ENCODE data around the gene TSPYL2. TPM values are rescaled to one million over a fixed set of nuclear protein-coding genes. Genes with fewer than 3 reads are reported as not detected.

TSPYL2 gene
- total and polyA plus RNA-seq, 10 donors: 28.6 to 65.8 (median 51.8) TPM

GRCh38 chrX:53085661-53086229 lies 3.6 kb downstream of the TSPYL2 start:
- Histone ChIP-seq H3K36me3 (peaks cover 0 to 36% (median 3%) of the 10 kb centered on the region in 6 donors), H3K4me1 (peaks cover 0 to 54% (median 28%) of the 10 kb centered on the region in 6 donors), H3K9me3 (no peaks in the 10 kb centered on the region), H3K27me3 (replicated peaks in 1 of 7) (no peaks in the 10 kb centered on the region), H3K27ac (peak overlapping the region in 4 of 8 donors; percentile 15 to 35 (median 24)), H3K4me3 (peak overlapping the region in 2 of 8 donors; percentile 72 to 86)
- TF ChIP-seq CTCF (IDR thresholded peaks at IDR 0.05 in 8 of 11, conservative IDR thresholded peaks at IDR 0.05 in 3 of 11) (no peak), POLR2AphosphoS5 (IDR thresholded peaks at IDR 0.05) (no peak), POLR2A (IDR thresholded peaks at IDR 0.05) (no peak)
- DNase-seq: no peak
- 77 to 84% (median 81%) methylated on average over 16 to 17 of the region's 17 CpGs for WGBS, 5 donors
- intact Hi-C loops (cut with DNase I; ENCODE audit: low total_unique reads): no loop called here

GRCh38 chrX:53086464-53086863 lies 4.3 kb downstream of the TSPYL2 start:
- H3K4me1 ChIP-seq: peaks cover 0 to 54% (median 28%) of the 10 kb centered on the region in 6 donors
- no peaks in the 10 kb centered on the region for H3K9me3 ChIP-seq
- peak overlapping the region in 5 of 8 donors; percentile 21 to 83 (median 82) for H3K27ac ChIP-seq
- intact Hi-C loops (cut with DNase I; ENCODE audit: low total_unique reads): no loop called here
- DNase-seq: no peak
- no peak for TF ChIP-seq POLR2A (IDR thresholded peaks at IDR 0.05)
- peak in 1 of 3 donors; percentile 36 for TF ChIP-seq POLR2AphosphoS5 (IDR thresholded peaks at IDR 0.05)
- no peaks in the 10 kb centered on the region for H3K27me3 ChIP-seq (replicated peaks in 1 of 7)
- WGBS, 5 donors: 46 to 86% (median 63%) methylated on average over 6 of the region's 6 CpGs
- H3K4me3 ChIP-seq: peak overlapping the region in 1 of 8 donors; percentile 25
- peaks cover 0 to 36% (median 3%) of the 10 kb centered on the region in 6 donors for H3K36me3 ChIP-seq

GRCh38 chrX:53087388-53087831 lies 5.2 kb downstream of the TSPYL2 start:
- peaks cover 0 to 36% (median 3%) of the 10 kb centered on the region in 6 donors for H3K36me3 ChIP-seq
- whole genome bisulfite sequencing, 5 donors: 54 to 96% (median 83%) methylated on average over 3 of the region's 3 CpGs
- H3K27ac ChIP-seq: peak overlapping the region in 5 of 8 donors; percentile 62 to 83 (median 82)
- H3K4me3 ChIP-seq: peak overlapping the region in 1 of 8 donors; percentile 25
- DNase-seq: no peak
- intact Hi-C loops (cut with DNase I; ENCODE audit: low total_unique reads): no loop called here
- TF ChIP-seq CTCF (IDR thresholded peaks at IDR 0.05 in 8 of 11, conservative IDR thresholded peaks at IDR 0.05 in 3 of 11): no peak
- TF ChIP-seq POLR2AphosphoS5 (IDR thresholded peaks at IDR 0.05): no peak
- no peak for TF ChIP-seq POLR2A (IDR thresholded peaks at IDR 0.05)
- peaks cover 0 to 54% (median 28%) of the 10 kb centered on the region in 6 donors for H3K4me1 ChIP-seq
- H3K27me3 ChIP-seq (replicated peaks in 1 of 7): no peaks in the 10 kb centered on the region
- no peaks in the 10 kb centered on the region for H3K9me3 ChIP-seq

DNA sequence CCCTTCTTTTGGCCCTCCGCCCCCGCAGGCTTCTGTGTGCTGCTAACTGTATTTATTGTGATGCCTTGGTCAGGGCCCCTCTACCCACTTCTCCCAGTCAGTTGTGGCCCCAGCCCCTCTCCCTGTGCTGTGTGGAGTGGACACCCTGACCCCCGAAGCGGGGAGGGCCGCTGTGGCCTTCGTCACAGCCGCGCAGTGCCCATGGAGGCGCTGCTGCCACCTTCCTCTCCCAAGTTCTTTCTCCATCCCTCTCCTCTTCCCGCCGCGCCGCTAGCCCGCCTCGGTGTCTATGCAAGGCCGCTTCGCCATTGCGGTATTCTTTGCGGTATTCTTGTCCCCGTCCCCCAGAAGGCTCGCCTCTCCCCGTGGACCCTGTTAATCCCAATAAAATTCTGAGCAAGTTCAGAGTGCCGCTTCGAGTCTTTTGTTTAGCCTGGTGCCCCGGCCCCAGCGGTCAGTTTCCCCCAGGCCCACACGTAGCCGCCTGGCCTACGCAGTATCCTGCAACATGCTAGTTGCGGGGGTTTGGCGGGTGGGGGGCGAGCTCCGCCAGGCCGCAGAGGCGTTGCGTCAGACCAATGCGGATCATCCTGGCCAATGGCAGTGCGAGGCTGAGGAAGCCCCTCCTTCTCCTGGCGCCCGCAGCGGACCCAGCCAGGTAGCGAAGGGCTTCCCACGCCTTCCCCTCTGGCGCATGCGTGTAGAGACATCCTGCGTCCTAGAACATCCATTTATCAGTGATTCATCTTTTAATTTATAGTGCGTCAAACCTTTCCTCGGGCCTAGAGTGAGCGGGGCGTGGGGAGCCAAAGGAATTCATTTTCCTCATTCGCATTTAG lies 6.2 kb downstream of the TSPYL2 start:
- Histone ChIP-seq H3K4me1 (peaks cover 0 to 54% (median 24%) of the 10 kb centered on the region in 6 donors), H3K9me3 (no peaks in the 10 kb centered on the region), H3K27me3 (replicated peaks in 1 of 7) (no peaks in the 10 kb centered on the region), H3K4me3 (peak overlapping the region; percentile 5 to 63 (median 29)), H3K36me3 (peaks cover 0 to 36% (median 3%) of the 10 kb centered on the region in 6 donors), H3K27ac (peak overlapping the region; percentile 58 to 83 (median 75))
- TF ChIP-seq POLR2AphosphoS5 (IDR thresholded peaks at IDR 0.05): peak; percentile 64 to 85 (median 84)
- peak in 1 of 3 donors; percentile 27 for TF ChIP-seq POLR2A (IDR thresholded peaks at IDR 0.05)
- TF ChIP-seq CTCF (IDR thresholded peaks at IDR 0.05 in 8 of 11, conservative IDR thresholded peaks at IDR 0.05 in 3 of 11): no peak
- peak; percentile 89 for DNase-seq
- intact Hi-C loops (cut with DNase I; ENCODE audit: low total_unique reads): no loop called here
- 19 to 58% (median 48%) methylated on average over 29 to 51 of the region's 51 CpGs for WGBS, 5 donors

All from spleen (tissue), 11 donors.